ENCODE data around the gene TBX3.

Gene TBX3

GRCh38 chr12:114696443-114697242, 12.7 kb upstream of the TBX3 start:
- no peak for DNase-seq (ENCODE audit: low read depth)

- no peak for DNase-seq (ENCODE audit: low read depth)
These were observed 11.3 kb upstream of the TBX3 start for GRCh38 chr12:114695305-114695592.

- no peak for DNase-seq (ENCODE audit: low read depth)
These were observed 10.7 kb upstream of the TBX3 start for GRCh38 chr12:114694436-114695304.

- no peak for DNase-seq (ENCODE audit: low read depth)
These were observed 9.6 kb upstream of the TBX3 start for GRCh38 chr12:114693532-114693931.

GRCh38 chr12:114693059-114693531, 9.1 kb upstream of the TBX3 start:
- DNase-seq (ENCODE audit: low read depth): no peak

GRCh38 chr12:114692186-114693058, 8.4 kb upstream of the TBX3 start:
- DNase-seq (ENCODE audit: low read depth): no peak

- no peak for DNase-seq (ENCODE audit: low read depth)
These were observed 7.8 kb upstream of the TBX3 start for GRCh38 chr12:114691763-114692185.

- DNase-seq (ENCODE audit: low read depth): no peak
These were observed 7.2 kb upstream of the TBX3 start for GRCh38 chr12:114691196-114691595.

GRCh38 chr12:114690267-114691135, 6.5 kb upstream of the TBX3 start:
- DNase-seq (ENCODE audit: low read depth): no peak

GRCh38 chr12:114689075-114689994, 5.4 kb upstream of the TBX3 start:
- DNase-seq (ENCODE audit: low read depth): no peak

GRCh38 chr12:114688256-114688845, 4.4 kb upstream of the TBX3 start:
- DNase-seq (ENCODE audit: low read depth): no peak

GRCh38 chr12:114687802-114688201, 3.8 kb upstream of the TBX3 start:
- no peak for DNase-seq (ENCODE audit: low read depth)

GRCh38 chr12:114686773-114687500, 3.0 kb upstream of the TBX3 start:
- DNase-seq (ENCODE audit: low read depth): no peak

- DNase-seq (ENCODE audit: low read depth): no peak
These were observed 2.4 kb upstream of the TBX3 start for GRCh38 chr12:114686426-114686772.

- DNase-seq (ENCODE audit: low read depth): no peak
These were observed 1.9 kb upstream of the TBX3 start for GRCh38 chr12:114685869-114686268.

- no peak for DNase-seq (ENCODE audit: low read depth)
These were observed 1.4 kb upstream of the TBX3 start for GRCh38 chr12:114685320-114685781.

GRCh38 chr12:114684870-114685273, 897 bp upstream of the TBX3 start:
- DNase-seq (ENCODE audit: low read depth): no peak

GRCh38 chr12:114683709-114684097, 272 bp downstream of the TBX3 start:
- DNase-seq (ENCODE audit: low read depth): no peak

All from CMK (cell line).